SK-N-SH treated with all-trans-retinoic acid at 6 μM for 48 hours (cell line): ENCODE results near the gene CDC25C.
A peak's percentile ranks its signal among the peaks of the same experiment; 100 is the strongest.

Source experiments
- ATAC-seq: fragments of 200-7000 bp; cut with Tn5 transposase; 3 replicates; pipeline ENCODE4 v1.9.1; 2020; ENCODE audit warnings: mild to moderate bottlenecking, moderate library complexity
- ARNTL ChIP-seq: fragments of 450-650 bp; formaldehyde crosslinking; IDR thresholded peaks from 2 replicates; pipeline ENCODE4 v1.5.0; 2020; ENCODE audit warnings: low read depth, mild to moderate bottlenecking, moderate library complexity, borderline replicate concordance
- BACH2 ChIP-seq: fragments of 250-450 bp; sonication (Bioruptor Pico); IDR thresholded peaks from 2 replicates; pipeline ENCODE4 v1.9.0; 2021; ENCODE audit warnings: mild to moderate bottlenecking, borderline replicate concordance
- CREB5 ChIP-seq: fragments of 250-450 bp; sonication (Bioruptor Pico); IDR thresholded peaks from 2 replicates; pipeline ENCODE4 v1.5.1; 2020; ENCODE audit warnings: low read depth, mild to moderate bottlenecking, moderate library complexity
- CSDC2 ChIP-seq: fragments of 250-450 bp; sonication (Bioruptor Pico); IDR thresholded peaks from 2 replicates; pipeline ENCODE4 v1.5.0; 2020; ENCODE audit warnings: mild to moderate bottlenecking, moderate library complexity
- CSRNP3 ChIP-seq: fragments of 250-450 bp; sonication (Bioruptor Pico); IDR thresholded peaks from 2 replicates; pipeline ENCODE4 v1.5.1; 2021; ENCODE audit warnings: mild to moderate bottlenecking, moderate library complexity
- ESRRG ChIP-seq: fragments of 250-450 bp; sonication (Bioruptor Pico); IDR thresholded peaks from 2 replicates; pipeline ENCODE4 v1.6.1; 2021; ENCODE audit warnings: mild to moderate bottlenecking
- GLIS3 ChIP-seq: fragments of 250-450 bp; sonication (Bioruptor Pico); IDR thresholded peaks from 2 replicates; pipeline ENCODE4 v1.5.0; 2020; ENCODE audit warnings: mild to moderate bottlenecking, moderate library complexity
- ISL1 ChIP-seq: fragments of 250-450 bp; sonication (Bioruptor Pico); IDR thresholded peaks from 2 replicates; pipeline ENCODE4 v2.1.2; 2022; ENCODE audit warnings: mild to moderate bottlenecking, moderate library complexity
- OSR1 ChIP-seq: fragments of 250-450 bp; sonication (Bioruptor Pico); IDR thresholded peaks from 2 replicates; pipeline ENCODE4 v1.8.0; 2022; ENCODE audit warnings: moderate library complexity, mild to moderate bottlenecking, inconsistent platforms
- PATZ1 ChIP-seq: fragments of 250-450 bp; sonication (Bioruptor Pico); IDR thresholded peaks from 2 replicates; pipeline ENCODE4 v1.8.0; 2020; ENCODE audit warnings: mild to moderate bottlenecking, moderate library complexity, borderline replicate concordance
- PPARA ChIP-seq: fragments of 250-450 bp; sonication (Bioruptor Pico); IDR thresholded peaks from 2 replicates; pipeline ENCODE4 v1.5.0; 2020; ENCODE audit warnings: mild to moderate bottlenecking, borderline replicate concordance
- RARB ChIP-seq: fragments of 250-450 bp; sonication (Bioruptor Pico); IDR thresholded peaks from 2 replicates; pipeline ENCODE4 v1.8.0; 2021; ENCODE audit warnings: mild to moderate bottlenecking, moderate library complexity
- SNAI2 ChIP-seq: fragments of 250-450 bp; sonication (Bioruptor Pico); IDR thresholded peaks from 2 replicates; pipeline ENCODE4 v1.5.0; 2020; ENCODE audit warnings: mild to moderate bottlenecking, moderate library complexity
- TCF4 ChIP-seq: fragments of 250-450 bp; sonication (Bioruptor Pico); IDR thresholded peaks from 2 replicates; pipeline ENCODE4 v1.8.0; 2021; ENCODE audit warnings: mild to moderate bottlenecking, moderate library complexity, borderline replicate concordance
- TSHZ2 ChIP-seq: fragments of 250-450 bp; sonication (Bioruptor Pico); IDR thresholded peaks from 2 replicates; pipeline ENCODE4 v1.5.0; 2020; ENCODE audit warnings: mild to moderate bottlenecking, moderate library complexity
- ZC3H10 ChIP-seq: fragments of 250-450 bp; sonication (Bioruptor Pico); IDR thresholded peaks from 2 replicates; pipeline ENCODE4 v1.5.1; 2021; ENCODE audit warnings: mild to moderate bottlenecking, moderate library complexity
- ZFP3 ChIP-seq: fragments of 250-450 bp; sonication (Bioruptor Pico); IDR thresholded peaks from 2 replicates; pipeline ENCODE4 v1.5.0; 2020; ENCODE audit warnings: mild to moderate bottlenecking, moderate library complexity
- ZFP30 ChIP-seq: fragments of 450-650 bp; formaldehyde crosslinking; IDR thresholded peaks from 2 replicates; pipeline ENCODE4 v1.5.0; 2022; ENCODE audit warnings: mild to moderate bottlenecking, moderate library complexity
- ZNF565 ChIP-seq: fragments of 450-650 bp; formaldehyde crosslinking; conservative IDR thresholded peaks from 2 replicates; pipeline ENCODE4 v1.5.0; 2020; ENCODE audit warnings: low read depth, mild to moderate bottlenecking, moderate library complexity
- ZNF70 ChIP-seq: fragments of 450-650 bp; formaldehyde crosslinking; IDR thresholded peaks from 2 replicates; pipeline ENCODE4 v1.5.0; 2020; ENCODE audit warnings: mild to moderate bottlenecking, moderate library complexity
- ZNF8 ChIP-seq: fragments of 450-650 bp; formaldehyde crosslinking; IDR thresholded peaks from 2 replicates; pipeline ENCODE4 v1.5.0; 2020; ENCODE audit warnings: mild to moderate bottlenecking, moderate library complexity

The CDC25C gene

GRCh38 chr5:138371454-138371853 is 39.9 kb upstream of the CDC25C start:
- TF ChIP-seq TCF4 (CRISPR knock-in tag) = no peak
- TF ChIP-seq ESRRG (CRISPR knock-in tag) = no peak
- no peak for TF ChIP-seq ZNF70 (CRISPR knock-in tag)
- no peak for TF ChIP-seq SNAI2 (CRISPR knock-in tag)
- TF ChIP-seq CREB5 = no peak
- no peak for TF ChIP-seq ZNF565 (CRISPR knock-in tag)
- no peak for TF ChIP-seq ISL1 (CRISPR knock-in tag)
- TF ChIP-seq ZC3H10 (CRISPR knock-in tag) = no peak
- no peak for TF ChIP-seq CSRNP3 (CRISPR knock-in tag)
- TF ChIP-seq RARB = no peak
- TF ChIP-seq PPARA (CRISPR knock-in tag) = no peak
- no peak for TF ChIP-seq TSHZ2 (CRISPR knock-in tag)
- no peak for TF ChIP-seq GLIS3 (CRISPR knock-in tag)
- TF ChIP-seq ZNF8 (CRISPR knock-in tag) = no peak
- no peak for TF ChIP-seq ZFP30 (CRISPR knock-in tag)
- no peak for TF ChIP-seq OSR1 (CRISPR knock-in tag)
- no peak for TF ChIP-seq BACH2 (CRISPR knock-in tag)
- TF ChIP-seq PATZ1 = no peak
- no peak for TF ChIP-seq ZFP3
- no peak for TF ChIP-seq ARNTL (CRISPR knock-in tag)
- ATAC-seq = no peak

- TF ChIP-seq ARNTL (CRISPR knock-in tag) = no peak
- TF ChIP-seq PATZ1 = no peak
- no peak for TF ChIP-seq ZNF8 (CRISPR knock-in tag)
- TF ChIP-seq ZNF70 (CRISPR knock-in tag) = no peak
- TF ChIP-seq ZC3H10 (CRISPR knock-in tag) = no peak
- TF ChIP-seq BACH2 (CRISPR knock-in tag) = no peak
Observed at GRCh38 chr5:138370537-138370936, 38.9 kb upstream of the CDC25C start.

GRCh38 chr5:138369706-138370105 is 38.1 kb upstream of the CDC25C start:
- no peak for TF ChIP-seq CSDC2 (CRISPR knock-in tag)
- no peak for TF ChIP-seq CREB5
- TF ChIP-seq GLIS3 (CRISPR knock-in tag) = no peak
- TF ChIP-seq SNAI2 (CRISPR knock-in tag) = no peak
- TF ChIP-seq PPARA (CRISPR knock-in tag) = no peak
- TF ChIP-seq ESRRG (CRISPR knock-in tag) = no peak

More at GRCh38 chr5:138370537-138370936, 38.9 kb upstream of the CDC25C start:
- ATAC-seq = peak; percentile 61; the same call in 2 of the 3 replicates

More at GRCh38 chr5:138369706-138370105, 38.1 kb upstream of the CDC25C start:
- ATAC-seq = no peak
